Colonic mucosa (tissue), 4 donors: ENCODE results near the gene RAG2. TPM values are rescaled to one million over a fixed set of nuclear protein-coding genes. Genes with fewer than 3 reads are reported as not detected.

Source experiments
- DNase-seq: peaks from one replicate; pipeline ENCODE4 v3.0.0-alpha.2; 2020
- H3K27ac ChIP-seq: fragments of 200-600 bp; one replicate; pipeline ENCODE4 v1.8.0; 2021
- H3K27me3 ChIP-seq: fragments of 200-600 bp; one replicate; pipeline ENCODE4 v1.8.0; 2021
- H3K36me3 ChIP-seq: fragments of 200-600 bp; one replicate; pipeline ENCODE4 v1.8.0; 2021
- H3K4me1 ChIP-seq: fragments of 200-600 bp; one replicate; pipeline ENCODE4 v1.8.0; 2021; ENCODE audit warnings: mild to moderate bottlenecking
- H3K4me3 ChIP-seq: fragments of 200-600 bp; one replicate; pipeline ENCODE4 v1.8.0; 2021
- H3K9ac ChIP-seq, 2 donors: one replicate each; pipeline ENCODE4 v1.7.0; 2013; ENCODE audit warnings: control low read depth in 2 of 2, low read depth in 2 of 2, low read length in 2 of 2
- H3K9me3 ChIP-seq: fragments of 200-600 bp; one replicate; pipeline ENCODE4 v1.8.0; 2021
- intact Hi-C: fragments of 100-400 bp; cut with DNase I; formaldehyde crosslinking; loops from one replicate; pipeline ENCODE4 v1.14.1; 2022
- total RNA-seq, 2 donors: library from RNA; stranded (reverse); fragmentation: NEBNext Ultra II Directional in 1 of 2; extraction: Animal tissue kit (Norgen Biotek cat#: 25700) in 1 of 2; gene quantifications; one replicate each; pipeline ENCODE4 v1.2.1, GENCODE V29; 2021
- TF ChIP-seq, protein P1 (sequence below): fragments of 200-600 bp; IDR thresholded peaks from one replicate; pipeline ENCODE4 v1.8.0; 2022; ENCODE audit warnings: antibody characterized with exemption, mild to moderate bottlenecking
- donor health status: healthy.
- donor health status: DM: no; HTN: no; CAD: no.
- donor health status: DM: no; HTN: no; CAD: no.

The RAG2 gene
- total RNA-seq, 2 donors from 2014 or later: not detected

DNA sequence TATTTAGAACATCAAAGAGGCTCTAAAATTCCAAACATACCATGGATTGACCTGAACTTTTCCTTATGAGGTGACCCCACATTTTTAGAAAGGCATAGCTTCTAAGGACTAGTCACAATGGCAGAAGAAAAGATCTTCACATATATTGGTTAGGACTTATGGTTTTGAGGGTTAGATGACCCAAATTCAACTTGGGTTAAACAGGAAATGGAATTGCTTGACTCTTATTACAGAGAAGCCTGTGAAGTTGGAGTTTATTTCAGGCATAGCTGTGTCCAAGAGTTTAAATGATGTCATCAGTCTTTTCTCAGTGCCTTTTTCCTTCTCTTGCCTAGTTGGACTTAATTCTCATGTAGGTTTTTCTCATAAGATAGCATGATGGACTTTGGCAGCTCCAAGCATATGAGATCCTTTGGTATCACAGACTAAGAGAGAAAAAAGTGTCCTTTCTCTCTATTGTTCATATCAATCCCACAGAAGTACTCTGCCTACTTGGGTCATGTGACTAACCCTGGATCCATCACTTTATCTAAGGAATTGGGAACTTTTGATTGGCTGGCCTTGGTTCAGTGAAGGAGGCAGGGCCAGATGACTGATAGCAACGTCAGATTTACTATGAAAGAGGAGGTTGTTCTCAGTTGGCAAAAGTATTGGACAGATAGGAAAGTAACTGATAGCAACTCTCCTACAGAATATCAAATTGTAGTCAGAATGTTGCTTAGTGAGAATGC lies 47.5 kb downstream of the RAG2 start:
- intact Hi-C loops: no loop called here

More for the DNA sequence above, 47.5 kb downstream of the RAG2 start:
- DNase-seq: no peak
- no peaks in the 10 kb centered on the region for H3K27me3 ChIP-seq
- no peak overlapping the region for H3K4me3 ChIP-seq
- H3K36me3 ChIP-seq: no peaks in the 10 kb centered on the region
- TF ChIP-seq, protein P1, sequence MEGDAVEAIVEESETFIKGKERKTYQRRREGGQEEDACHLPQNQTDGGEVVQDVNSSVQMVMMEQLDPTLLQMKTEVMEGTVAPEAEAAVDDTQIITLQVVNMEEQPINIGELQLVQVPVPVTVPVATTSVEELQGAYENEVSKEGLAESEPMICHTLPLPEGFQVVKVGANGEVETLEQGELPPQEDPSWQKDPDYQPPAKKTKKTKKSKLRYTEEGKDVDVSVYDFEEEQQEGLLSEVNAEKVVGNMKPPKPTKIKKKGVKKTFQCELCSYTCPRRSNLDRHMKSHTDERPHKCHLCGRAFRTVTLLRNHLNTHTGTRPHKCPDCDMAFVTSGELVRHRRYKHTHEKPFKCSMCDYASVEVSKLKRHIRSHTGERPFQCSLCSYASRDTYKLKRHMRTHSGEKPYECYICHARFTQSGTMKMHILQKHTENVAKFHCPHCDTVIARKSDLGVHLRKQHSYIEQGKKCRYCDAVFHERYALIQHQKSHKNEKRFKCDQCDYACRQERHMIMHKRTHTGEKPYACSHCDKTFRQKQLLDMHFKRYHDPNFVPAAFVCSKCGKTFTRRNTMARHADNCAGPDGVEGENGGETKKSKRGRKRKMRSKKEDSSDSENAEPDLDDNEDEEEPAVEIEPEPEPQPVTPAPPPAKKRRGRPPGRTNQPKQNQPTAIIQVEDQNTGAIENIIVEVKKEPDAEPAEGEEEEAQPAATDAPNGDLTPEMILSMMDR: no peak
- H3K9ac ChIP-seq: no peak overlapping the region
- H3K4me1 ChIP-seq: no peaks in the 10 kb centered on the region
- H3K27ac ChIP-seq: no peak overlapping the region
- H3K9me3 ChIP-seq: no peaks in the 10 kb centered on the region

Other genes starting within 250 kb of the RAG2 start
- gene TRAF6, start 88.0 kb downstream of the RAG2 start, total RNA-seq: 10 to 100 TPM in 1 of 2 donors, 1 to 10 TPM in 1; 9.5 to 18.3 TPM
- gene RAG1, start 30.2 kb downstream of the RAG2 start, total RNA-seq: 1 to 10 TPM in 1 of 2 donors, under 1 TPM in 1; 0.47 to 1.5 TPM
- gene IFTAP, start 3.7 kb downstream of the RAG2 start, total RNA-seq: 10 to 100 TPM in 1 of 2 donors, 1 to 10 TPM in 1; 8.0 to 10.7 TPM